ENCODE data around the gene ZNF112.

Gene ZNF112

DNA sequence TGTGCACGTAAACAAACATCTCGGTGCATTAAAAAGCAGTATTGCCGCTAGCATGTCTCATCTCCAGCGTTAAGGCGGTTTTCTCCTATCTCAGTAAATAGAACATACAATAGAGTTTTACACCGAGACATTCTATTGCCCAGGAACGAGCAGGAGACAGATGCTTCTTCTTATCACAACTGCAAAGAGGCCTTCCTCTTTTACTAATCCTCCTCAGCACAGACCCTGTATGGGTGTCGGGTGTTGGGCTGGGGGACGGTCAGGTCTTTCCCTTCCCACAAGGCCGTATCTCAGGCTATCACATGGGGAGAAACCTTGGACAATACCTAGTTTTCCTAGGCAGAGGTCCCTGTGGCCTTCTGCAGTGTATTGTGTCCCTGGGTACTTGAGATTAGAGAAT is 75.6 kb downstream of the ZNF112 start:
- no peak for DNase-seq

DNA sequence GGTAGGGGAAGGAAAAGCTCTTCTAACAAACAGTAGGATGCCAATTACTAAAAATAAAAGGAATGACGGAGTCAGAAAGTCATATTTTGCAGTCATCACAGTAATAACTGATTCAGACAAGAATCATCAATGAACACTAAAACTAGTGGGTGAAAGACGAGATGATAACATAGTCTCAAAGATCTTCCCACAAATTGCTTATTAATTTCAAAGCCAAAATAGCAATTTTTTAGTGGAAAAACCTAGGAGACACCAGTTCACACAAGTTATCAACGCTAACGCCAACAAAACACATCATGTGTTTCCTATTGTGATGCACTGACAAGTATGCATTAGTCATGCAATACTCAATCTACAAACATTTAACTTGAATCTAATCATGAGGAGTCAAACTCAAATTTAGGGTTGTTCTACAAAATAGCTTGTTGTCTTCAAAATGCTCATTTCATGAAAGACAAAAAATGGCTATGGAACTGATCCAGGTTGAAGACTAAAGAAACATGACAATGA is 78.2 kb downstream of the ZNF112 start:
- DNase-seq, result no peak

DNA sequence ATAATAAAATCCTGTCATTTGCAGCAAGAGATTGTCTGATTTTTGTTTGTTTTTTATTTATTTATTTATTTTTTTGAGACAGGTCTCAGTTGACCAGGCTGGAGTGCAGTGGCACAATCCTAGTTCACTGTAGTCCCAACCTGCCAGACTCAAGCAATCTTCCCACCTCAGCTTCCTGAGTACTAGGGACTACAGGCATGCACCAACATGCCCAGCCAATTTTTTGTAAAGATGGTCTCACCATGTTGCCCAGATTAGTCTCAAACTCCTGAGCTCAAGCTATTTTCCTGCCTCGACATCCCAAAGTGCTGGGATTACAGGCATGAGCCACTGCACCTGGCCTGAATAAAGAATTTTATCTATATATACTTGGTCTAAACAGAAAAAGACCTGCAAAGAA is 79.1 kb downstream of the ZNF112 start:
- no peak for DNase-seq
